ENCODE measurements around the gene ALDH6A1.
A peak's percentile ranks its signal among the peaks of the same experiment; 100 is the strongest.
"Not testable (repeated sequence)": the region's sequence is repeated elsewhere in the genome, so short reads cannot be mapped to it uniquely, and the experiment has no call there.

The ALDH6A1 gene

GRCh38 chr14:74084277-74085046, at the start of gene ALDH6A1, which contains the start of gene LIN52:
ALDH6A1 (minus strand) TSS chr14:74084453; CDS start chr14:74084394, 59 bp downstream.
LIN52 (plus strand) TSS chr14:74084956; CDS start chr14:74084975, 19 bp downstream.
- FAIRE-seq: peak; percentile 96

GRCh38 chr14:74127634-74128033, 43.4 kb upstream of the ALDH6A1 start:
- FAIRE-seq: no peak

GRCh38 chr14:74126315-74127013, 42.2 kb upstream of the ALDH6A1 start:
- FAIRE-seq: no peak

- not testable (repeated sequence) for FAIRE-seq
These were observed 41.2 kb upstream of the ALDH6A1 start for GRCh38 chr14:74125487-74125886.

GRCh38 chr14:74111395-74112216, 27.4 kb upstream of the ALDH6A1 start:
- not testable (repeated sequence) for FAIRE-seq

GRCh38 chr14:74109369-74109768, 25.1 kb upstream of the ALDH6A1 start:
- FAIRE-seq: no peak

GRCh38 chr14:74105381-74105780, 21.1 kb upstream of the ALDH6A1 start:
- FAIRE-seq: no peak

GRCh38 chr14:74089251-74090020, 5.2 kb upstream of the ALDH6A1 start:
- FAIRE-seq: no peak

GRCh38 chr14:74085828-74086227, 1.6 kb upstream of the ALDH6A1 start:
- no peak for FAIRE-seq

- FAIRE-seq: no peak
These were observed 889 bp upstream of the ALDH6A1 start for GRCh38 chr14:74085047-74085637.

- no peak for FAIRE-seq
These were observed 423 bp downstream of the ALDH6A1 start for GRCh38 chr14:74083784-74084276.

GRCh38 chr14:74083161-74083560, 1.1 kb downstream of the ALDH6A1 start:
- no peak for FAIRE-seq

- FAIRE-seq: no peak
These were observed 2.8 kb downstream of the ALDH6A1 start for GRCh38 chr14:74081491-74081890.

GRCh38 chr14:74080820-74081460, 3.3 kb downstream of the ALDH6A1 start:
- FAIRE-seq: no peak

GRCh38 chr14:74077401-74077800, 6.9 kb downstream of the ALDH6A1 start:
- no peak for FAIRE-seq

- no peak for FAIRE-seq
These were observed 18.3 kb downstream of the ALDH6A1 start for GRCh38 chr14:74065746-74066575.

- no peak for FAIRE-seq
These were observed 19.4 kb downstream of the ALDH6A1 start for GRCh38 chr14:74064883-74065282.

GRCh38 chr14:74064426-74064825, 19.8 kb downstream of the ALDH6A1 start:
- FAIRE-seq: no peak

- no peak for FAIRE-seq
These were observed 21.5 kb downstream of the ALDH6A1 start for GRCh38 chr14:74062809-74063150.

GRCh38 chr14:74049876-74050495, 34.3 kb downstream of the ALDH6A1 start:
- FAIRE-seq: no peak

All from colon (tissue), 2 donors.